IMR-90 (cell line): ENCODE data around the gene AGMO. TPM values are rescaled to one million over a fixed set of nuclear protein-coding genes. Genes with fewer than 3 reads are reported as not detected.
"Not testable (repeated sequence)": the region's sequence is repeated elsewhere in the genome, so short reads cannot be mapped to it uniquely, and the experiment has no call there.

Experiments
- ATAC-seq: fragments of 200-7000 bp; cut with Tn5 transposase; 2 replicates; pipeline ENCODE4 v1.9.1; 2020; ENCODE audit warnings: low read depth, mild to moderate bottlenecking, moderate library complexity
- BruUV-seq: library from RNA; stranded (reverse); fragments of 400-500 nt; replicated peaks from 2 replicates; lab custom pipeline; 2021; lab: Mats Ljungman, UMichigan
- CTCF ChIA-PET: fragments of 300-600 bp; formaldehyde crosslinking; extraction: SDS; loops from one replicate; lab custom pipeline; 2021; ENCODE audit warnings: antibody characterized with exemption; lab: Yijun Ruan, JAX
- POLR2A ChIA-PET: fragments of 300-600 bp; sonication (Branson Sonifier 250); formaldehyde crosslinking; loops from one replicate; lab custom pipeline; 2022; ENCODE audit warnings: antibody characterized with exemption; ENCODE audit not compliant: unreplicated experiment; lab: Charles Lee
- DNase-seq: peaks from one replicate; pipeline ENCODE4 v3.0.0; 2013
- H2AFZ ChIP-seq: replicated peaks from 2 replicates; pipeline ENCODE3; 2013; ENCODE audit warnings: low read length, mild to moderate bottlenecking; ENCODE audit not compliant: poor library complexity
- H2AK5ac ChIP-seq: 2 replicates; pipeline ENCODE4 v1.6.1; 2013; ENCODE audit warnings: low read depth, low read length, inconsistent platforms
- H2AK9ac ChIP-seq: replicated peaks from 2 replicates; pipeline ENCODE3; 2013; ENCODE audit warnings: mild to moderate bottlenecking, low read depth, low read length, moderate library complexity; ENCODE audit not compliant: poor library complexity
- H2BK120ac ChIP-seq: 2 replicates; pipeline ENCODE4 v1.6.1; 2013; ENCODE audit warnings: low read depth, low read length, inconsistent platforms
- H2BK15ac ChIP-seq: 3 replicates; pipeline ENCODE4 v1.6.1; 2013; ENCODE audit warnings: low read depth, low read length, inconsistent platforms
- H2BK20ac ChIP-seq: 2 replicates; pipeline ENCODE4 v1.6.1; 2013; ENCODE audit warnings: low read depth, mild to moderate bottlenecking, inconsistent platforms, low read length, moderate library complexity
- H2BK5ac ChIP-seq: 2 replicates; pipeline ENCODE4 v1.6.1; 2013; ENCODE audit warnings: mild to moderate bottlenecking, low read depth, low read length, inconsistent platforms; ENCODE audit not compliant: poor library complexity, severe bottlenecking
- H3K14ac ChIP-seq: replicated peaks from 2 replicates; pipeline ENCODE4 v1.6.1; 2013; ENCODE audit warnings: low read depth, low read length, inconsistent platforms
- H3K18ac ChIP-seq: 2 replicates; pipeline ENCODE4 v1.6.1; 2013; ENCODE audit warnings: low read depth, low read length, control low read depth
- H3K23ac ChIP-seq: 2 replicates; pipeline ENCODE4 v1.6.1; 2013; ENCODE audit warnings: low read depth, low read length, inconsistent platforms
- H3K27ac ChIP-seq: 2 replicates; pipeline ENCODE4 v1.5.1; 2013; ENCODE audit warnings: mild to moderate bottlenecking, control low read depth, low read length; ENCODE audit not compliant: insufficient read depth
- H3K27me3 ChIP-seq: 2 replicates; pipeline ENCODE4 v1.6.1; 2013; ENCODE audit warnings: low read length; ENCODE audit not compliant: control insufficient read depth, insufficient read depth
- H3K36me3 ChIP-seq: 2 replicates; pipeline ENCODE4 v1.6.1; 2013; ENCODE audit warnings: low read length, mixed read lengths; ENCODE audit not compliant: control insufficient read depth, insufficient read depth
- H3K4ac ChIP-seq: 2 replicates; pipeline ENCODE4 v1.6.1; 2013; ENCODE audit warnings: low read depth, low read length, inconsistent platforms
- H3K4me1 ChIP-seq: 2 replicates; pipeline ENCODE4 v1.6.1; 2013; ENCODE audit warnings: low read length, mixed read lengths; ENCODE audit not compliant: control insufficient read depth, insufficient read depth
- H3K4me2 ChIP-seq: 2 replicates; pipeline ENCODE4 v1.6.1; 2013; ENCODE audit warnings: low read depth, mild to moderate bottlenecking, control low read depth, low read length, moderate library complexity
- H3K4me3 ChIP-seq: 2 replicates; pipeline ENCODE4 v1.5.1; 2013; ENCODE audit warnings: low read depth, mild to moderate bottlenecking, control low read depth, low read length, moderate library complexity; ENCODE audit not compliant: insufficient read depth
- H3K56ac ChIP-seq: 2 replicates; pipeline ENCODE4 v1.6.1; 2013; ENCODE audit warnings: low read length, inconsistent platforms; ENCODE audit not compliant: insufficient read depth; ENCODE audit errors: extremely low read depth
- H3K79me1 ChIP-seq, 2 experiments: 2 replicates each; pipeline ENCODE4 v1.6.1; 2013; ENCODE audit warnings: low read length in 2 of 2, inconsistent platforms in 1 of 2, low read depth in 1 of 2
- H3K9ac ChIP-seq: 2 replicates; pipeline ENCODE4 v1.6.1; 2013; ENCODE audit warnings: low read depth, low read length, control low read depth
- H3K9me1 ChIP-seq: 2 replicates; pipeline ENCODE4 v1.6.1; 2013; ENCODE audit warnings: low read length, inconsistent platforms; ENCODE audit not compliant: insufficient read depth
- H3K9me3 ChIP-seq: 2 replicates; pipeline ENCODE4 v1.6.1; 2013; ENCODE audit warnings: low read length; ENCODE audit not compliant: control insufficient read depth, insufficient read depth
- H4K20me1 ChIP-seq: 2 replicates; pipeline ENCODE4 v1.6.1; 2013; ENCODE audit warnings: low read length, inconsistent platforms; ENCODE audit not compliant: insufficient read depth
- H4K5ac ChIP-seq: 2 replicates; pipeline ENCODE4 v1.6.1; 2013; ENCODE audit warnings: mild to moderate bottlenecking, low read depth, low read length, control low read depth
- H4K8ac ChIP-seq, 2 experiments: 2 replicates each; pipeline ENCODE4 v1.6.1; 2013; ENCODE audit warnings: low read depth in 2 of 2, low read length in 2 of 2, control low read depth in 1 of 2, inconsistent platforms in 1 of 2
- H4K91ac ChIP-seq: 2 replicates; pipeline ENCODE4 v1.6.1; 2013; ENCODE audit warnings: low read depth, low read length, inconsistent platforms; ENCODE audit not compliant: insufficient read depth
- WGBS, 2 experiments: methylation state at CpG; one replicate each; pipeline versions ENCODE4 v1.1.5 to v1.1.7; 2013; ENCODE audit warnings: missing lambda C conversion rate in 2 of 2; ENCODE audit not compliant: insufficient read length in 1 of 2; ENCODE audit errors: extremely low coverage in 2 of 2; 5-methylcytosine and 5-hydroxymethylcytosine counted together
- dilution Hi-C: fragments of 300-500 bp; cut with HindIII; formaldehyde crosslinking; loops from one replicate; pipeline ENCODE4 v1.14.3; 2018; ENCODE audit warnings: low sequenced_read_pairs; ENCODE audit not compliant: unreplicated experiment
- in situ Hi-C: fragments of 300-500 bp; cut with MboI; formaldehyde crosslinking; loops from 3 replicates; pipeline ENCODE4 v1.14.3; 2019; ENCODE audit warnings: low sequenced_read_pairs, inconsistent platforms, mixed read lengths
- intact Hi-C: fragments of 100-400 bp; cut with micrococcal nuclease; formaldehyde crosslinking; loops from 2 replicates; pipeline ENCODE4 v1.10.0; 2022
- polyA plus RNA-seq, 3 experiments: library from polyadenylated mRNA; depleted of rRNA; stranded (reverse); fragments of >200 nt; gene quantifications; 2 replicates each; pipeline ENCODE4 v1.2.3, GENCODE V29; 2012; ENCODE audit warnings: low replicate concordance in 1 of 3
- total RNA-seq: library from RNA; depleted of rRNA; stranded (reverse); fragments of >200 nt; gene quantifications from 2 replicates; pipeline ENCODE4 v1.2.3, GENCODE V29; 2012

The AGMO gene
- total and polyA plus RNA-seq, 2 of the 4 experiments (the other 2 are of a cell fraction) = not detected

- H3K27me3 ChIP-seq, H3K36me3 ChIP-seq, H4K5ac ChIP-seq, H3K79me1 ChIP-seq, ATAC-seq, H3K23ac ChIP-seq, H3K14ac ChIP-seq, H3K9ac ChIP-seq, H2BK15ac ChIP-seq, DNase-seq, intact Hi-C loops, H3K4me2 ChIP-seq, BruUV-seq, H2AK9ac ChIP-seq, dilution Hi-C loops, H3K9me1 ChIP-seq, H3K27ac ChIP-seq, H2AK5ac ChIP-seq, H4K91ac ChIP-seq, CTCF ChIA-PET, H3K4me3 ChIP-seq, H3K56ac ChIP-seq, H2AFZ ChIP-seq, H4K8ac ChIP-seq, H3K18ac ChIP-seq, H4K20me1 ChIP-seq, POLR2A ChIA-PET, H2BK20ac ChIP-seq, in situ Hi-C loops, H2BK5ac ChIP-seq, H3K4ac ChIP-seq, H2BK120ac ChIP-seq, H3K9me3 ChIP-seq, H3K4me1 ChIP-seq: not testable (repeated sequence)
- no CpG with 5 or more reads among the region's 7 CpGs for WGBS, 2 experiments
Measured at GRCh38 chr7:15517865-15518264, 44.0 kb downstream of the AGMO start.
